Ishikawa (cell line): ENCODE measurements around the gene TBX10.

ENCODE experiments used
- EP300 ChIP-seq: IDR thresholded peaks from 2 replicates; pipeline ENCODE4 v1.6.1; 2012; ENCODE audit warnings: borderline replicate concordance
- RAD21 ChIP-seq: IDR thresholded peaks from 2 replicates; pipeline ENCODE4 v1.6.1; 2012; ENCODE audit warnings: low read depth
- TAF1 ChIP-seq: IDR thresholded peaks from 2 replicates; pipeline ENCODE4 v1.6.1; 2012; ENCODE audit warnings: low read depth, mild to moderate bottlenecking
- YY1 ChIP-seq: IDR thresholded peaks from 2 replicates; pipeline ENCODE4 v1.6.1; 2012; ENCODE audit warnings: low read depth

GRCh38 chr11:67630943-67631331 is 8.6 kb downstream of the TBX10 start:
- TF ChIP-seq TAF1, result no peak
- no peak for TF ChIP-seq RAD21
- TF ChIP-seq EP300, result no peak
- TF ChIP-seq YY1, result no peak
